Upper lobe of left lung (tissue), 4 donors: ENCODE measurements around the gene AGAP1.

Source experiments
- POLR2A ChIP-seq, 4 donors: fragments of 450-650 bp; IDR thresholded peaks; one replicate each; pipeline ENCODE4 v1.5.1; 2016 to 2017; ENCODE audit warnings: antibody characterized with exemption in 4 of 4, mild to moderate bottlenecking in 2 of 4
- TF ChIP-seq, protein P1 (sequence below), 6 experiments: fragments of 450-650 bp in 4 of 6; fragments of 200-600 bp in 2 of 6; sonication (generic) in 2 of 6; IDR thresholded peaks; one replicate each; pipeline ENCODE4 v1.5.1; 2016 to 2019; ENCODE audit warnings: antibody characterized with exemption in 6 of 6

GRCh38 chr2:235769046-235769445, 275.2 kb downstream of the AGAP1 start:
- no peak for TF ChIP-seq POLR2A (IDR thresholded peaks at IDR 0.05)
- TF ChIP-seq, protein P1, sequence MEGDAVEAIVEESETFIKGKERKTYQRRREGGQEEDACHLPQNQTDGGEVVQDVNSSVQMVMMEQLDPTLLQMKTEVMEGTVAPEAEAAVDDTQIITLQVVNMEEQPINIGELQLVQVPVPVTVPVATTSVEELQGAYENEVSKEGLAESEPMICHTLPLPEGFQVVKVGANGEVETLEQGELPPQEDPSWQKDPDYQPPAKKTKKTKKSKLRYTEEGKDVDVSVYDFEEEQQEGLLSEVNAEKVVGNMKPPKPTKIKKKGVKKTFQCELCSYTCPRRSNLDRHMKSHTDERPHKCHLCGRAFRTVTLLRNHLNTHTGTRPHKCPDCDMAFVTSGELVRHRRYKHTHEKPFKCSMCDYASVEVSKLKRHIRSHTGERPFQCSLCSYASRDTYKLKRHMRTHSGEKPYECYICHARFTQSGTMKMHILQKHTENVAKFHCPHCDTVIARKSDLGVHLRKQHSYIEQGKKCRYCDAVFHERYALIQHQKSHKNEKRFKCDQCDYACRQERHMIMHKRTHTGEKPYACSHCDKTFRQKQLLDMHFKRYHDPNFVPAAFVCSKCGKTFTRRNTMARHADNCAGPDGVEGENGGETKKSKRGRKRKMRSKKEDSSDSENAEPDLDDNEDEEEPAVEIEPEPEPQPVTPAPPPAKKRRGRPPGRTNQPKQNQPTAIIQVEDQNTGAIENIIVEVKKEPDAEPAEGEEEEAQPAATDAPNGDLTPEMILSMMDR (IDR thresholded peaks at IDR 0.05), result no peak
